ENCODE measurements around the gene SERINC2.

SERINC2 gene

GRCh38 chr1:31412732-31413404 lies at the start of gene SERINC2:
Gene SERINC2 (plus strand): TSS chr1:31413213. CDS start chr1:31413266, 53 bp downstream.
- DNase-seq (ENCODE audit: low spot score): peak; percentile 61

GRCh38 chr1:31364561-31365250 lies 48.3 kb upstream of the SERINC2 start:
- DNase-seq (ENCODE audit: low spot score): no peak

- no peak for DNase-seq (ENCODE audit: low spot score)
These were observed 46.2 kb upstream of the SERINC2 start for GRCh38 chr1:31366796-31367195.

- DNase-seq (ENCODE audit: low spot score): no peak
These were observed 44.4 kb upstream of the SERINC2 start for GRCh38 chr1:31368611-31369107.

GRCh38 chr1:31370021-31370420 lies 43.0 kb upstream of the SERINC2 start:
- DNase-seq (ENCODE audit: low spot score): no peak

GRCh38 chr1:31370565-31370964 lies 42.4 kb upstream of the SERINC2 start:
- no peak for DNase-seq (ENCODE audit: low spot score)

GRCh38 chr1:31371121-31371959 lies 41.7 kb upstream of the SERINC2 start:
- no peak for DNase-seq (ENCODE audit: low spot score)

GRCh38 chr1:31372051-31372450 lies 41.0 kb upstream of the SERINC2 start:
- no peak for DNase-seq (ENCODE audit: low spot score)

GRCh38 chr1:31372751-31373055 lies 40.3 kb upstream of the SERINC2 start:
- no peak for DNase-seq (ENCODE audit: low spot score)

- DNase-seq (ENCODE audit: low spot score): peak; percentile 66
These were observed 39.7 kb upstream of the SERINC2 start, which contains the start of gene FABP3 for GRCh38 chr1:31373056-31373896. Gene FABP3 (minus strand): TSS chr1:31373076. CDS start chr1:31373014, 62 bp downstream.

GRCh38 chr1:31373897-31374486 lies 39.0 kb upstream of the SERINC2 start:
- no peak for DNase-seq (ENCODE audit: low spot score)

GRCh38 chr1:31374511-31375196 lies 38.4 kb upstream of the SERINC2 start:
- DNase-seq (ENCODE audit: low spot score): no peak

GRCh38 chr1:31376375-31377134 lies 36.5 kb upstream of the SERINC2 start:
- DNase-seq (ENCODE audit: low spot score): peak; percentile 98

GRCh38 chr1:31377364-31377863 lies 35.6 kb upstream of the SERINC2 start:
- DNase-seq (ENCODE audit: low spot score): no peak

GRCh38 chr1:31378001-31378400 lies 35.0 kb upstream of the SERINC2 start:
- DNase-seq (ENCODE audit: low spot score): no peak

GRCh38 chr1:31380181-31380580 lies 32.8 kb upstream of the SERINC2 start:
- no peak for DNase-seq (ENCODE audit: low spot score)

GRCh38 chr1:31381394-31382294 lies 31.4 kb upstream of the SERINC2 start:
- DNase-seq (ENCODE audit: low spot score): no peak

GRCh38 chr1:31382379-31382989 lies 30.5 kb upstream of the SERINC2 start:
- no peak for DNase-seq (ENCODE audit: low spot score)

All from AG08395 (cell line).